H1 (cell line): ENCODE data around the gene KRT1. TPM values are rescaled to one million over a fixed set of nuclear protein-coding genes. Genes with fewer than 3 reads are reported as not detected.

Experiments
- CBX5 ChIP-seq: fragments of 300-800, 300-1000 bp; sonication (generic); IDR thresholded peaks from 2 replicates; pipeline ENCODE4 v1.7.1; 2016; ENCODE audit warnings: antibody characterized with exemption, low read length, low read depth
- HDAC6 ChIP-seq: IDR thresholded peaks from one replicate; pipeline ENCODE4 v1.7.1; 2012; ENCODE audit warnings: low read depth, mild to moderate bottlenecking, inconsistent platforms, low read length, moderate library complexity
- TAF1 ChIP-seq: IDR thresholded peaks from 2 replicates; pipeline ENCODE4 v1.6.1; 2011; ENCODE audit warnings: mild to moderate bottlenecking, low read depth, low read length
- polyA plus RNA-seq, 7 experiments: library from polyadenylated mRNA; depleted of rRNA in 3 of 7; stranded (reverse) in 5 of 7; unstranded in 2 of 7; fragments of >200 nt in 5 of 7; fragments of 200-250 nt in 2 of 7; gene quantifications; 1 replicate in 5 of 7; 2 replicates in 1 of 7; 4 replicates in 1 of 7; pipeline versions ENCODE4 v1.2.1 to v1.2.3, GENCODE V29; 2011 to 2013; ENCODE audit warnings: missing spikeins in 2 of 7, mixed read lengths in 2 of 7
- total RNA-seq: library from RNA; stranded (reverse); fragmentation: NEBNext Ultra II Directional; extraction: Animal tissue kit (Norgen Biotek cat#: 25700); gene quantifications from 2 replicates; pipeline ENCODE4 v1.2.1, GENCODE V29; 2021

Gene KRT1
- total and polyA plus RNA-seq, 2 of the 8 experiments (the other 6 are each of a cell fraction or from before 2014, with no cell fraction given) = not detected

DNA sequence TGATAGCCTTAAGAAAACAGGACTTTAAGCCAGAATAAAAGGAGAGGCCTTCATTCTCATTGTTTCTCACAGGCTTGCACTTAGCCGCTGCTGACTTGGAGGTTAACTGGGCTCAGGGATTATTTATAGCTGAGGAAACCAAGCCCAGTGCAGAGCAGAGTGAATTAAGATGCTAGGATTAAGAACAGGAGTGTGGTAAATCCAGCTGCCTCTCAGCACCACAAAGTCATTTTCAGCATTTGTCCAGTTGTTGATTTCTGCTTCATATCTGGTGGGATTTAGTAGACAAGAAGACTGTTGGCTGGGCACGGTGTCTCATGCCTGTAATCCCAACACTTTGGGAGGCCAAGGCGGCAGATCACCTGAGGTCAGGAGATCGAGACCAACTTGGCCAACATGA, 47.6 kb downstream of the KRT1 start (continued):
- no peak for TF ChIP-seq HDAC6
- TF ChIP-seq TAF1 = no peak
- TF ChIP-seq CBX5 = no peak
